NCI-H2196 treated with DMSO at 0.1 percent for 48 hours (cell line): Measurements from ENCODE around the gene STEAP3.
"Not testable (repeated sequence)": the region's sequence is repeated elsewhere in the genome, so short reads cannot be mapped to it uniquely, and the experiment has no call there.

Experiments used
- DNase-seq: peaks from one replicate; lab custom pipeline; 2025; ENCODE audit not compliant: unreplicated experiment; lab: John Stamatoyannopoulos, UW

The STEAP3 gene

DNA sequence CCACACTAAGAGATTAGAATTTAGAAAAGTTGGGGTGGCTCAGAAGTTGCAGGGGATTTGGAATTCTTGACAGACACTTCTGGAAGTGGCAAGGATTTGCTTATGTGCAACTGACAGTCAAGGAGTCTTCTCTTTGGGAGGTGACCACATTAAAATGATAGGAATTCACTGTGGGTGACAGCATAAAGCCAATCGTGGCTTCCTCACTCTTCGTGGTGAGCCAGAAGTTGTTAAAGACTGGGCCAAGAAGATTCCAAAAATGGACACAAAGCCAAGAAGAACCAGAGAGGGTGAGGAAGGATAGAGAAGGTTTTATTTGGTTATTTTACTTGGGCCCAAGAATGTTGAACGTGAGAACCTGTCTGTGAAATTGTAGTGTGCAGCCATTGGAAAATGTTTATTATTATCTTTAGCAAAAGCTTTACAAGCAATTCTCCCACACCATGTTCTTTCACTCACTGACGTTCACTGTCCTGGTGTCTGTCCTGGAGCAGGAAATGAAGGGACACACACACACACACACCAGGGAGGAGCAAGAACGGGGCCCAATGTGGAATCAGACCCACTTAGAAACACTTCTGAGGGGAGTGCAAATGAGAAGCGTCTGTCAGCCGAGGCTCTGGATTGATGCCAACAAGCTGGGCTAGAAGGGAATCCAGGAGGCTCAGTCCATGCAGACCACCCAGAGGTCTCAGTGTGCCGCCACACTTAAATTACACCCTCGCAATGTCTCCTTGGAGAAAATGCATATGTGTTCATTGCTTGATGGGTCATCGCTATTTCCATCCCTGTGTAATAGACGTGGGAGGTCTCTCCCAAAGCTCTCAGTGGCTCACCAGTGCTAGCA, 37.2 kb downstream of the STEAP3 start:
- DNase-seq, result no peak

DNA sequence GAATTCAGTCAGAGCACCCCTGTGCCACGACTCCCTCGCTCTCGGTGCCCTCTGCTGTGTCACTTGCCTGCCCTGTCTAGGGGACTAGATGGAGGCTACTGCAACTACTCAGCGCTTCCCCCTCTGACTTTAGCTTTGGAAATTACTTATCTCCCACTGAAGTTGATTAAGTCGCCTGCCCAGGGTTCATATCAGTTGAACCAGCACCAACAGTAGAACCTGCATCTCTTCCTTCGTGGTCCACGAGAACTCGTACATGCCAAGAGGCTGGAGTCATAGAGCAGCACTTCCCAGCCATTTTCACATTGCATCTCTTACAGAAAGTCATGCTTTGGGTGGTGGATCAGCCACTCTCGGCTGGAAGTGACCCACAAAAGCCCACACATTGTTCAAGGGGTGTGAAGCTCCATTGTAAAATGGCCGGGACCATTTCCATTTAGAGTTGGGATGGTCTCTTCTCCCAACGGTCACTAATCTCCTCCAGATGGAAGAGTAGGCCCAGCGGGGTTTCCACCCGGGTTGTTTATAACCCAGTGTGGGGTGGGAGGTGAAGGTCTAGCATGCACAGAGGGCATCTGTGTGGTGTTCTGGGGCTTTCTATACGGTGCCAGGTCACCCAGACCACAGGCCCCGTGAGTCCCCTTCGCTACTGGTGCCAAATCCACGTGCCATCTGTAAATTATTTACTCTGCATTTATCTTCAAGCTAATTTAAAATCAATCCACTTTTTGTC, 38.0 kb downstream of the STEAP3 start:
- DNase-seq, result no peak

DNA sequence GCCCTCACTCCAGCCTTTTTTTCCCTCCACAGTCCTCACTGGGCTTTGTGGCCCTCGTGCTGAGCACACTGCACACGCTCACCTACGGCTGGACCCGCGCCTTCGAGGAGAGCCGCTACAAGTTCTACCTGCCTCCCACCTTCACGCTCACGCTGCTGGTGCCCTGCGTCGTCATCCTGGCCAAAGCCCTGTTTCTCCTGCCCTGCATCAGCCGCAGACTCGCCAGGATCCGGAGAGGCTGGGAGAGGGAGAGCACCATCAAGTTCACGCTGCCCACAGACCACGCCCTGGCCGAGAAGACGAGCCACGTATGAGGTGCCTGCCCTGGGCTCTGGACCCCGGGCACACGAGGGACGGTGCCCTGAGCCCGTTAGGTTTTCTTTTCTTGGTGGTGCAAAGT, 39.4 kb downstream of the STEAP3 start:
- DNase-seq, result no peak

DNA sequence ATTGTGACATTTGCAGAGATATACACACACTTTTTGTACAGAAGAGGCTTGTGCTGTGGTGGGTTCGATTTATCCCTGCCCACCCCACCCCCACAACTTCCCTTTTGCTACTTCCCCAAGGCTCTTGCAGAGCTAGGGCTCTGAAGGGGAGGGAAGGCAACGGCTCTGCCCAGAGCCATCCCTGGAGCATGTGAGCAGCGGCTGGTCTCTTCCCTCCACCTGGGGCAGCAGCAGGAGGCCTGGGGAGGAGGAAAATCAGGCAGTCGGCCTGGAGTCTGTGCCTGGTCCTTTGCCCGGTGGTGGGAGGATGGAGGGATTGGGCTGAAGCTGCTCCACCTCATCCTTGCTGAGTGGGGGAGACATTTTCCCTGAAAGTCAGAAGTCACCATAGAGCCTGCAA, 40.0 kb downstream of the STEAP3 start:
- DNase-seq, result no peak

DNA sequence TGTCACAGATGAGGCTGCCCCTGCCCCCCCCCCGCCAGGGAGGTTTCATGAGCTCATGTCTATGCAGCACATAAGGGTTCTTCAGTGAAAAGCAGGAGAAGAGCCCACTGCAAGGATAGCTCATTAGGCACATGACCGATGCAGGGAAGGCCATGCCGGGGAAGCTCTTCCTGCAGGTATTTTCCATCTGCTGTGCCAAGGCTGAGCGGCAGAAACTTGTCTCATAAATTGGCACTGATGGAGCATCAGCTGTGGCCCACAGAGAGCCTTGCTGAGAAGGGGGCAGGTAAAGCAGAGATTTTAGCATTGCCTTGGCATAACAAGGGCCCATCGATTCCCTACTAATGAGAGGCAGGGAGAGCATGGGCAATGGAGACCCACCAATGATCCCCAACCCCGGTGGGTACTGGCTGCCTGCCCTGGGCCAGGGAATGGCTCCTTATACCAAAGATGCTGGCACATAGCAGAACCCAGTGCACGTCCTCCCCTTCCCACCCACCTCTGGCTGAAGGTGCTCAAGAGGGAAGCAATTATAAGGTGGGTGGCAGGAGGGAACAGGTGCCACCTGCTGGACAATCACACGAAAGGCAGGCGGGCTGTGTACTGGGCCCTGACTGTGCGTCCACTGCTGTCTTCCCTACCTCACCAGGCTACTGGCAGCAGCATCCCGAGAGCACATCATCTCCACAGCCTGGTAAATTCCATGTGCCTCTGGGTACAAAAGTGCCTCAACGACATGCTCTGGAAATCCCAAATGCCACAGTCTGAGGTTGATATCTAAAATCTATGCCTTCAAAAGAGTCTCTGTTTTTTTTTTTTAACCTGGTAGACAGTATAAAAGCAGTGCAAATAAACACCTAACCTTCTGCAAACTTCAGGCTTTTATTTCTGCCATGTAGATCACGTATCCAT, 41.4 kb downstream of the STEAP3 start:
- DNase-seq, result peak; percentile 66

DNA sequence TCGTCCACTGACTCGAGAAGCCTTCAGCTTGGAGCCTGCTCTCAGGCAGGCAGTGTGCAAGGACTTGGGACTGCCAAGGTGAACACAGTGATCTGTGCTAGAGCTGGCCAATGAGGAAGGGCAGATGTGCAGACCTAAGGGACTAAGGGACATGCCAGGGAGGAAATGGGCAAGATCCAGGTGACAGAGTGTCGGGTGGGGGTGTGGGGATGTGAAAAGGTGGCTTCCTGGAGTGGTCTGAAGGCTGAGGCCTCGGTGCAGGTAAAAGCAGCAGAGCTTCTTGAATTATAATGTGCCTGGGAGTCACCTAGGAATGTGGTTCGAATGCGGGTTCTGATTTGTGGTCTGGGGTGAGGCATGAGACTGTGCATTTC, 42.0 kb downstream of the STEAP3 start:
- DNase-seq, result no peak

DNA sequence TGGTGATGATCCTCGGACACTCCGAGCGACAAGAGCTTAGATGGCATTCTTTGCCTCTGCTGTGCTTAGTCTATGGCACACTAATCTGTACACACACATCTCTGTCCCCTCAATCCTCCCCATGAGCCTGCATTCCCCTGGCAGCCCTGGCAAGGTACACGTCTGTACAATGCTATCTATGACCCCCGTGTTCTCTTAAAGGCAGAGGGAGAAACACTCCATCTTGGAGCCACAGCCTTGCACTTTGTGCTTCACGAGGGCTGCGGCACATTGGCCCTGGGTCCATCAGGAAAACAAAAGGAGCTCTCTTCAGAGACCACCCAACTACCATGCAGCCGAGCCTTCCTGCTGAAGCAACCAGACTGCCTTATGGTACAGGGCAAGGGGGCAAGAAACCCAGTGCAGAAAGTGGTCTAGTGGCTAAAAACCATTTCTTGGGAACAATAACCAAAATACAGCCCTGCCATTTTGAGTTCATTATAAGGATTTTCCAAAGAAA, 42.5 kb downstream of the STEAP3 start:
- no peak for DNase-seq

DNA sequence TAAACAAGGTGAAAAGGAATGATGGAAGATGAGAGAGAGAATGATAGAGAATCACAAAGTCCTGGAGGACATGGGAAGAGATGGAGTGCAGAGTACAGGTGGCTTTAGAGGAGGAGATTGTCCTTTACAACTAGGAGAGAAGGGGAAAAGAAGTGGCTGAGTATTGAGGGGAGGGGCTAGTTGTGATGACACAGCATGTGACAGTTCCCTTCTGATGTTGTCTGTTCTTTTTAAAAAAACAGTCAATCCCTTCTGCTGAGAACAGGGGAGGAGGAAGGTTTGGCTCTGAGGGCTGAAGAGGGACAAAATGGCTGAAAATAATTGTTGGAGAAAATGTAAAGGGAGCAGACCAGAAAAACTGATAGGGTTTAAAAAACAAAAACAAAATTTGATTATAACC, 44.0 kb downstream of the STEAP3 start:
- DNase-seq, result no peak

DNA sequence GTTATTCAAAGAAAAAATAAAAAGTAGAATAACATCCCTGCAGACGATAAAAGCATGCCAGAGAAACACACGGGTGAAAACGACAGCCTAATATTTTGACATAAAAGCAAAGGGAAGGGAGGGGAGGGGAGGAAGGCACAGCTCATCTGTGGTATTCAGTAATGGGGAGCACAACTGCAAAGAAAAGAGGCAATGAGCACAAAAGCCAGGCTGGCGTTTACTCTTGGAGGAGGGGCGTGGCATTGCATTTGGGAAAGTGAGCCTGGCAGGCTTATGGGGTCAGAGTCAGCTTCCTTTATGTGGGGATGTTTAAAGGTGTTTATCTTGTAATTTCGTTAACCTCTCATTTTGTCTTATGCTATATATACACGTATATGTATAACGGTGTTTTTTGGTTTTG, 53.2 kb downstream of the STEAP3 start:
- no peak for DNase-seq

DNA sequence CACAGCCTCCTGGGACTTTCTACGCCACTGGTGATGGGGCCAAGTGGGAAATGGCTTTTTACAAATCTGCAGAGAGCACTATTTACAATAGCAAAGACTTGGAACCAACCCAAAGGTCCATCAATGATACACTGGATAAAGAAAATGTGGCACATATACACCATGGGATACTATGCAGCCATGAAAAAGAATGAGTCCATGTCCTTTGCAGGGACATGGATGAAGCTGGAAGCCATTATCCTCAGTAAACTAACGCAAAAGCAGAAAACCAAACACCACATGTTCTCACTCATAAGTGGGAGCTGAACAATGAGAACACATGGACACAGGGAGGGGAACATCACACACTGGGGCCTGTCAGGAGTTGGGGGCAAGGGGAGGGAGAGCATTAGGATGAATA, 54.8 kb downstream of the STEAP3 start:
- not testable (repeated sequence) for DNase-seq

DNA sequence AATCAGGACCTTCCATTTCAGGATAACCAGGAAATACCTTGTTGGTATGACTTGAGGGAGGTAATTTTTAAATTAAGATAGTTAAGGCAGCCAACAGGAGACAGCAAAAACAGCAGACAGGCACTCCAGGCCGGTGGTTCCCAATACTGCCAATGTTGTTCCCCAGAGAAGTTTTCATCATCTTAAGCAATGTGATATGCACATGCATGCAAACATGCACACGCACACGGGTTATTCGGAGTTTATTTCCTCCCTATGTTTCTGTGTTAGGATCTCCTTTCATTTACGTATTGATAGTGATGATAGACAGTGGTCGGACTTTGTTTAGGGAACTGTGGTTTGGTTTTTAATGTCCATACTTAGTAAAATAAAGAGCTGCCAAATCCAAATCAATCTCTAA, 55.3 kb downstream of the STEAP3 start:
- no peak for DNase-seq

DNA sequence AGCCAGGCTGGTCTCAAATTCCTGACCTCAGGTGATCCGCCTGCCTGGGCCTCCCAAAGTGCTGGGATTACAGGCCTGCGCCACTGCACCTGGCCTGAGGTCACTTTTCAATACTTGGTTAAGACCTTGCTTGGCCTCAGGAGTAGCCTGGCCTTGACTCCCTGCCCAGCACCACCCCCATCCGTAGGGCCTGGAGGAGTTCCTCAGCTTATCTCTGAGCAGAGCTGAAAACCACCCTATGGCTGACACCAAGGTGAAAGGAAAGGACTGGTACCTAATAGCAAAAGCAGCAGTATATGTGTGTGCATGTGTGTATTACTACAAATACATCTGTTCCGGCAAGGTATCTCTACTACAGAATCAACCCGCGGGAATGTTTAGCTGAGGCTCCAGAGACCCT, 56.0 kb downstream of the STEAP3 start:
- no peak for DNase-seq

DNA sequence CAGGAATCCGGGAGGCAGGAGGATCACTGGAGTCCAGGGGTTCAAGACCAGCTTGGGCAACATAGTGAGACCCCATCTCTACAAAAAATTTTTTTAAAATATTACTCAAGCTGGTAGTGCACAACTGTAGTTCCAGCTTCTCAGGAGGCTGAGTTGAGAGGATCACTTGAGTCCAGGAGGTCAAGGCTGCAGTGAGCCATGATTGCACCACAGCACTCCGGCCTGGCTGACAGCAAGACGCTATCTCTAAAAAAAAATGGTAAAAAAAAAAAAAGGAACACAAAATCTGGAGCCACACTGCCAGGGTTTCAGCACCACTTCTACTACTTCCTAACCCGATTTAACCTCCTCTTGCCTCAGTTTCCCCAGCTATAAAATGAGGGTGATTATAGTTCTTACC, 57.0 kb downstream of the STEAP3 start:
- DNase-seq, result no peak

DNA sequence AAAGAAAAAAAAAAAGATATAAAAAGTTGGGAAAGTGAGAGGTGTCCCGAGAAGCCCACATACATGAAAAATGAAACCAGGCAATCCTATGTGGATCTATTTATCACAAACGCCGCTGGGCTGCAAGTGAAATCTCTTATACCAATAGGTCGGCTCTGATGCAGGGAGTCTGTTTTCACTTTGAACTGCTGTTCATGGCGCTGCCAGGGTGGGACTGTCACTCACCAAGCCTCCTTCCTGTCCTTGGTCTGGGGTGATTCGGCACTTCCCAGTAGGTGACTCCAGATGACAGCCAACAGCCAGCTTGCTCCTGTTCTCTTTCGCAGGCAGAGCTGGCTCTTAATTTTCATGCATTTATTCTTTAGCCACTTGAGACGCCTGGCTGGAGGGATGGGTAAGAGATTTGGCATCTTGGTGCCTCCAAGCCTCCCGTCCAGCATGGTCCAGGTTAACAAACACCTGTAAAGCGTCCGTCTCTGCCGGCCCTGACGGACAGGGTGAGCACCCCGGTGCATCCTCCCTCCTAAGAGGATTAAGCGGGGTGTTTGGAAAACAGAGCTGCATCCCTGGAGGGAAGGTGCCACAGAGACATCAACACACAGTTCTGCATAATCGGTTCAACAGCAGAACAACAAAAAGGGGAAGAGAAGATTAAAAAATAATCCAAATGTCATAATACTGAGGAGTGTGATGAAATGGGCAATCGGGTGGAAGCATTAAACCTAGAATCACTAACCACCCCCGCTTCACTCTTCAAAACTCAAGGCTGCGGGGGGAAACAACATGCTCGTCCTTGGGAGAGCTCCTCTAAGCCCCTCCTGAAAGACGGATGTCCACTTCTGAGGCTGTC, 58.7 kb downstream of the STEAP3 start:
- DNase-seq, result no peak

DNA sequence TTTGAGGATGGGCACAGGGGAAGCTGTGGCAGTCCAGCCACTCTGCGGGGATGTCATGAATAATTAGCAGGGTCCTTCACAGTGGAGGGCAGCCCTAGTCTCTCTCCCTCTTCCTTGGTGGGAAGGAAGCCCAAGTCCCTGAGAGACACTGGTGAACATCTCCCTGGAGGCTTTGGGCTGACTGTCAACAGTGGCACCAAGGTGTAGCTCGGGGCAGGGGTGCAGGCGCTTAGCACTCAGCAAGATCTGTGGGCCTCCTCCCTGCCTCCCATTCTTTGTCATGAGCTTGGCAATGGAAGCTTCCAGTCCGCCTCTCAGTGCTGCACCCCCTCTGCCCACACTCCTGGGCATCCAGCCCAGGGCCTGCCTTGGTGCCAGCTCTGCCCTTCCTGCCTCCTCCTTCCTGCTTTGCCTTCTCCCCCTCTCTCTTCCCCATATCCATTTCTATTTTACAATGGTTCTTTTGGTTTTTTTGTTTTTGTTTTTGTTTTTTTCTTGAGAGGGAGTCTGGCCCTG, 59.4 kb downstream of the STEAP3 start:
- peak; percentile 46 for DNase-seq

DNA sequence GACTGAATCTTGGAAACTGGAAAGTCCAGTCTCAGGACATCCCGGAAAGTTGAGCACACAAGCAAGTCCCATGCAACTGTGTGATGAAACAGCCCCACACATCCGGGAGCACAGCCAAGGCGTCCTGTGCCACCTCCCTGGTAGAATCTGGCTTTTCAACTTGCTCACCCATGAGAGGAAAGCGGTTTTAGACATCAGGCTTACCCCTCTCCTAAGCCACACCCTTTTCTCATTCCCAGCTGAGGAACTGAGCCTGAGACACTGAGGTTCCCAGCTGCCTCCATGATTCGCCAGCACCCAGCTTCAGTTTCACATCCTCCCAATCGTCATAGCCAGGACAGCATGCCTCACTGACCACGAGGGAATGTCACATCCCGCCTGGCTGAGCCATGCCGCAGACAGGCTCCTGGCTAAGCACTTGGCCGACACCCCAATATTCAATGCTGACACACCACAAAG, 60.3 kb downstream of the STEAP3 start:
- DNase-seq, result peak; percentile 66

DNA sequence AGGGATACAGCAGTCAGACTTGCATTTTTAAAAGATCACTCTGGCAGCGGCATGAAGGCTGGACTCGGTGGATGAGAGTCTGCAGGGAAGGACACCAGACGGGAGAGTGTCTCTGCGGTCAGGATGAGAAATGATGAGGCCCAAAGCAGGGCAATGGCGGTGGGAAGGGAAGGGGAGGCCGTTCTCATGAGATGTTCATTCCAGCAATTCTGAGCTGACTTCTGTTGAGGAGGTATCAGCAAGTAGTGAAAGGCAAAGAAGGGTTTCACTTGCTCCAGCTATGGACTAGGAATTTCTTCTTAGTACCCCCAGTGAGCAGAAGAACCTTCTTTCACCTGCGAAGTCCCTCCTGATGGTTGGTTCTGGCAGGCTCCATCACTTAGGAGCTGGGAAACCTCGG, 63.0 kb downstream of the STEAP3 start:
- DNase-seq, result no peak

DNA sequence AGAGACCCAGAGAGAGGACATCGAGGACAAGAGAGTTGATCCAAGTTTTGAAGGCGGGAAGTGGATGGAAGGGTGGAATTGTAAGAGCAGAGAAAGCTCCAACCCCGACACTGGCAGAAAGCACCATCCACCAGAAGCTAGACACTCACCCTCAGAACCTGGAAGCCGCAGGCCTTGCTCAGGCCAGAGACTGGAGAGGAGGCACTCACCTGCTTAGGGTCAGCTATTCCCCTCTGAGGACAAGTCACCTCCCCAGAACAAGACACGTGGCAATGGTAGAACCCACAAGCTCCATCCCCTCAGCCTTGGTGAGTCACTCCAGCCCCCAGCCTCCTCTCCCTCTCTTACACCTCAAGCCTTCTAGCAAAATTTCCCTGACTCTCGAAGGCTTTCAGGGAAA, 64.9 kb downstream of the STEAP3 start:
- DNase-seq, result no peak

DNA sequence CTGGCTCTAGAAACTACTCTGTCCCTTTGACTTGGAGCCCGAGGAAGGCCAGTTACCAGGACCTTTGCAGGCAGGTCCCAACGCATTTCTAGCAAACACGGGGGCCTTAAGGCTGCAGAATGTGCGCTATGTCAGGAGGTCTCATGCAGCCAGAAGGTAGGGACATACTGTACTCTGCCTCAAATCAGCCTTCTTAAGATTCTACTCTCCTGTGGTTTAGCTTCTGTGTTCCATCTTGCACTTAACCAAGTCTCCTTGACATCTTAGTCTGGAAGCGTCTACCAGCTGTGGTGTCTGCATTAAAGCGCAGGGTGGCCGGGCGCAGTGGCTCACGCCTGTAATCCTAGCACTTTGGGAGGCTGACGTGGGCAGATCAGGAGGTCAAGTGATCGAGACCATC, 65.5 kb downstream of the STEAP3 start:
- DNase-seq, result no peak

DNA sequence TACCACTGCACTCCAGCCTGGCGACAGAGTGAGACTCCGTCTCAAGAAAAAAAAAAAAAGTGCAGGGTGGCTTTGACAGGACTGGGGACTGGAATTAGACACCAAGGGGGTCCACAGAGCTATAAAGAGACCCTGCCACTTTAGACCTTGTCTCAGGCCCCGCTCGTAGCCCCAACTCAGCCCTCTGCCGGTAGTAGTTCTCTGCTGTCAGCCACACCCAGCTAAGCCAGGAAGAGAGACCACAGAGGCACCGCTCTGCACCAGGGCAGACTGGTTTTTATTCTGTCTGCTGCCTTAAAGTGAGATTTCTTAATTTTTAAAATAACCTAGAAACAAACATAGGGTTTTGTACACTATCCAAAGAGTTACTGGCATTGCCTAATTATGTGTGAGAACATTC, 66.0 kb downstream of the STEAP3 start:
- no peak for DNase-seq
